HCT116 (cell line): ENCODE data around the gene PPIF. TPM values are rescaled to one million over a fixed set of nuclear protein-coding genes. Genes with fewer than 3 reads are reported as not detected.

ENCODE experiments used
- ATAC-seq: fragments of 200-7000 bp; cut with Tn5 transposase; 2 replicates; pipeline ENCODE4 v1.9.1; 2020; ENCODE audit warnings: mild to moderate bottlenecking, moderate library complexity
- BruUV-seq: library from RNA; stranded (reverse); fragments of 400-500 nt; replicated peaks from 2 replicates; lab custom pipeline; 2021; lab: Mats Ljungman, UMichigan
- CTCF ChIA-PET: fragments of 300-600 bp; sonication (Branson Sonifier 250); formaldehyde crosslinking; loops from one replicate; lab custom pipeline; 2021; ENCODE audit warnings: antibody characterized with exemption; lab: Charles Lee
- POLR2A ChIA-PET: fragments of 300-600, 350-600 bp; sonication (Branson Sonifier 250); formaldehyde crosslinking; loops from one replicate; lab custom pipeline; 2021; ENCODE audit warnings: antibody characterized with exemption; lab: Charles Lee
- RAD21 ChIA-PET, 2 experiments: fragments of 300-600 bp; sonication (Branson Sonifier 250); formaldehyde crosslinking; loops; one replicate each; lab custom pipeline; 2023; ENCODE audit warnings: low total read pairs in 2 of 2; ENCODE audit not compliant: uncharacterized antibody in 2 of 2, unreplicated experiment in 2 of 2, low non-redundant PET in 1 of 2; lab: Charles Lee
- DNase-seq: peaks from one replicate; pipeline ENCODE4 v3.0.0-alpha.2; 2010; ENCODE audit warnings: low read depth, low spot score
- H2AFZ ChIP-seq: fragments of 200-600 bp; shearing (Covaris generic), sonication (generic); 2 replicates; pipeline ENCODE4 v1.6.1; 2017; ENCODE audit warnings: low read depth, mixed run types, mixed read lengths, antibody characterized with exemption, low read length; ENCODE audit not compliant: poor library complexity, severe bottlenecking
- H3K27ac ChIP-seq: 2 replicates; pipeline ENCODE4 v1.5.1; 2012; ENCODE audit warnings: low read depth, low read length
- H3K27me3 ChIP-seq: fragments of 200-600 bp; sonication (generic); 2 replicates; pipeline ENCODE4 v1.6.1; 2016; ENCODE audit warnings: mixed run types, low read length, mixed read lengths; ENCODE audit not compliant: insufficient read depth
- H3K36me3 ChIP-seq, 2 experiments: fragments of 200-500 bp in 1 of 2; fragments of 200-600 bp in 1 of 2; sonication (Bioruptor generic) in 1 of 2; sonication (generic) in 1 of 2; 2 replicates each; pipeline versions ENCODE4 v1.5.1 to v1.6.1; 2014 to 2016; ENCODE audit warnings: low read length in 2 of 2, inconsistent platforms in 1 of 2, mixed read lengths in 1 of 2, mixed run types in 1 of 2; ENCODE audit not compliant: insufficient read depth in 2 of 2, control insufficient read depth in 1 of 2
- H3K4me1 ChIP-seq, 2 experiments: fragments of 200-600 bp in 1 of 2; sonication (generic) in 1 of 2; 2 replicates each; pipeline versions ENCODE4 v1.5.1 to v1.6.1; 2012 to 2017; ENCODE audit warnings: low read length in 2 of 2, inconsistent platforms in 1 of 2, mild to moderate bottlenecking in 1 of 2, mixed read lengths in 1 of 2, mixed run types in 1 of 2, moderate library complexity in 1 of 2; ENCODE audit not compliant: insufficient read depth in 2 of 2, control insufficient read depth in 1 of 2
- H3K4me2 ChIP-seq: fragments of 200-600 bp; sonication (generic); 2 replicates; pipeline ENCODE4 v1.6.1; 2017; ENCODE audit warnings: mixed run types, low read length, mixed read lengths
- H3K4me3 ChIP-seq, 2 experiments: fragments of 200-600 bp in 1 of 2; sonication (generic) in 1 of 2; replicated peaks in 1 of 2; 2 replicates each; pipeline ENCODE4 v1.5.1; 2011 to 2016; ENCODE audit warnings: low read length in 2 of 2, control low read depth in 1 of 2, low read depth in 1 of 2, mild to moderate bottlenecking in 1 of 2, mixed read lengths in 1 of 2, mixed run types in 1 of 2
- H3K79me2 ChIP-seq: fragments of 200-600 bp; sonication (generic); 2 replicates; pipeline ENCODE4 v1.6.1; 2017; ENCODE audit warnings: mild to moderate bottlenecking, mixed run types, low read length, moderate library complexity, mixed read lengths; ENCODE audit not compliant: insufficient read depth
- H3K9ac ChIP-seq: fragments of 200-600 bp; sonication (generic); 2 replicates; pipeline ENCODE4 v1.6.1; 2016; ENCODE audit warnings: low read length, mixed read lengths
- H3K9me2 ChIP-seq: fragments of 200-600 bp; sonication (generic), shearing (Covaris generic); 2 replicates; pipeline ENCODE4 v1.6.1; 2017; ENCODE audit warnings: mixed run types, mild to moderate bottlenecking, moderate library complexity; ENCODE audit not compliant: insufficient read depth
- H3K9me3 ChIP-seq, 2 experiments: fragments of 200-500 bp in 1 of 2; fragments of 200-600 bp in 1 of 2; sonication (Bioruptor generic) in 1 of 2; sonication (generic) in 1 of 2; 2 replicates each; pipeline ENCODE4 v1.6.1; 2014 to 2017; ENCODE audit warnings: low read length in 2 of 2, mixed read lengths in 2 of 2, inconsistent platforms in 1 of 2, low read depth in 1 of 2, mild to moderate bottlenecking in 1 of 2, mixed run types in 1 of 2, moderate library complexity in 1 of 2; ENCODE audit not compliant: control insufficient read depth in 1 of 2, insufficient read depth in 1 of 2
- H4K20me1 ChIP-seq: fragments of 200-600 bp; sonication (generic), shearing (Covaris generic); 2 replicates; pipeline ENCODE4 v1.6.1; 2017; ENCODE audit warnings: mixed run types, mild to moderate bottlenecking, moderate library complexity; ENCODE audit not compliant: insufficient read depth
- CBX3 ChIP-seq: IDR thresholded peaks from 2 replicates; pipeline ENCODE4 v1.6.1; 2012; ENCODE audit warnings: low read depth
- CEBPB ChIP-seq: IDR thresholded peaks from 2 replicates; pipeline ENCODE4 v1.6.1; 2012; ENCODE audit warnings: low read depth
- ELF1 ChIP-seq: IDR thresholded peaks from 2 replicates; pipeline ENCODE4 v1.6.1; 2012; ENCODE audit warnings: low read depth, borderline replicate concordance
- EZH2 ChIP-seq: fragments of 200-600 bp; sonication (generic); IDR thresholded peaks from 2 replicates; pipeline ENCODE4 v1.6.1; 2017; ENCODE audit warnings: antibody characterized with exemption, mixed run types
- EZH2phosphoT487 ChIP-seq: fragments of 200-600 bp; IDR thresholded peaks from 2 replicates; pipeline ENCODE4 v1.6.1; 2018; ENCODE audit warnings: antibody characterized with exemption, borderline replicate concordance
- FOSL1 ChIP-seq: IDR thresholded peaks from 2 replicates; pipeline ENCODE4 v1.6.1; 2012; ENCODE audit warnings: low read depth
- POLR2A ChIP-seq: IDR thresholded peaks from 2 replicates; pipeline ENCODE4 v1.7.0; 2011; ENCODE audit warnings: borderline replicate concordance; ENCODE audit not compliant: insufficient read depth, insufficient read length; ENCODE audit errors: extremely low read depth
- POLR2AphosphoS5 ChIP-seq: IDR thresholded peaks from 2 replicates; pipeline ENCODE4 v1.6.1; 2011; ENCODE audit warnings: mild to moderate bottlenecking, low read depth, low read length, moderate library complexity
- RAD21 ChIP-seq: IDR thresholded peaks from 2 replicates; pipeline ENCODE4 v1.6.1; 2012; ENCODE audit warnings: low read depth, mild to moderate bottlenecking
- SIN3A ChIP-seq: IDR thresholded peaks from 2 replicates; pipeline ENCODE4 v1.6.1; 2012; ENCODE audit warnings: low read depth
- TCF7L2 ChIP-seq: IDR thresholded peaks from 2 replicates; pipeline ENCODE4 v1.7.0; 2011; ENCODE audit warnings: borderline replicate concordance, inconsistent platforms; ENCODE audit not compliant: insufficient read depth, insufficient read length; ENCODE audit errors: extremely low read depth
- ZFX ChIP-seq: fragments of 450-650 bp; IDR thresholded peaks from 2 replicates; pipeline ENCODE4 v1.6.1; 2017
- ZNF274 ChIP-seq: fragments of 200-500 bp; sonication (Bioruptor generic); IDR thresholded peaks from 2 replicates; pipeline ENCODE4 v1.6.1; 2014; ENCODE audit warnings: mild to moderate bottlenecking, low read depth, low read length, inconsistent platforms
- intact Hi-C: fragments of 100-400 bp; cut with micrococcal nuclease; formaldehyde crosslinking; loops from 2 replicates; pipeline ENCODE4 v1.10.0; 2022
- total RNA-seq: library from RNA; stranded (reverse); gene quantifications from one replicate; pipeline ENCODE4 v1.2.1, GENCODE V29; 2021; ENCODE audit not compliant: unreplicated experiment
- TF ChIP-seq, protein P1 (sequence below): IDR thresholded peaks from 2 replicates; pipeline ENCODE4 v1.6.1; 2012
- TF ChIP-seq, protein P2 (sequence below), 3 experiments: fragments of 200-600 bp in 1 of 3; sonication (generic) in 1 of 3; IDR thresholded peaks in 2 of 3; conservative IDR thresholded peaks in 1 of 3; 2 replicates each; pipeline ENCODE4 v1.5.1; 2012 to 2017; ENCODE audit warnings: low read depth in 2 of 3, low read length in 2 of 3, antibody characterized with exemption in 1 of 3, borderline replicate concordance in 1 of 3, control low read depth in 1 of 3, mild to moderate bottlenecking in 1 of 3, mixed read lengths in 1 of 3, mixed run types in 1 of 3, moderate library complexity in 1 of 3; ENCODE audit not compliant: insufficient read depth in 1 of 3
- TF ChIP-seq, protein P3 (sequence below): IDR thresholded peaks from 2 replicates; pipeline ENCODE4 v1.6.1; 2012

Gene PPIF
- total RNA-seq, 1 experiment from 2014 or later, result 85.0 TPM

DNA sequence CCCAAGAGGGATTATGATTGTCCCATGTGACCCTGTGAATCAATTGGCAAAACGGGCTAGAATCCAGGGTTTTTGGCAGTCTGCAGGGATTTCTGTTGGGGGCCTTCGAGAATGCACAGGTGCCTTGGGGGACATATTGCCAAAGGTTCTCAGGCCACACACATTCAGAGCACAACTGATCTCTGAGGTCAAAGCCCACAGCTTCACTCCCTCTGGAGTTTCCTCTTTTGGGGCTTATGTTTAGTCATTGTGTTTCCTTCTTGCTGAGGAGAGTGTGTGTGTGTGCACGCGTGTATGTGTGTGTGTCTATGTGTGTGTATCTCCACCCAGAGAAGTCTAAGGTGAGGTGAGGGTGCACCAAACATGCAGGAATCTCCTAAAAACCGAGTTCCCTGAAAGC, 8.8 kb downstream of the PPIF start:
- Histone ChIP-seq H3K4me1 (no peaks in the 10 kb centered on the region), H3K9ac (no peak overlapping the region), H3K36me3 (peaks cover 23 to 43% of the 10 kb centered on the region in 2 experiments), H4K20me1 (peaks cover 5% of the 10 kb centered on the region; the same call in 1 of the 2 replicates), H3K4me2 (no peak overlapping the region), H2AFZ (no peak overlapping the region), H3K4me3 (no peak overlapping the region), H3K79me2 (peaks cover 29% of the 10 kb centered on the region), H3K9me2 (no peaks in the 10 kb centered on the region), H3K27me3 (no peaks in the 10 kb centered on the region)
- no peak for DNase-seq
- no TSS peak for BruUV-seq
- TF ChIP-seq, protein P1, sequence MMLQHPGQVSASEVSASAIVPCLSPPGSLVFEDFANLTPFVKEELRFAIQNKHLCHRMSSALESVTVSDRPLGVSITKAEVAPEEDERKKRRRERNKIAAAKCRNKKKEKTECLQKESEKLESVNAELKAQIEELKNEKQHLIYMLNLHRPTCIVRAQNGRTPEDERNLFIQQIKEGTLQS, result no peak
- TF ChIP-seq ELF1 (no peak), CEBPB (no peak), POLR2A (no peak), CBX3 (no peak), SIN3A (no peak), FOSL1 (no peak), EZH2 (no peak), EZH2phosphoT487 (no peak), ZFX (no peak), RAD21 (no peak), ZNF274 (no peak), POLR2AphosphoS5 (no peak), TCF7L2 (no peak)
- TF ChIP-seq, protein P2, sequence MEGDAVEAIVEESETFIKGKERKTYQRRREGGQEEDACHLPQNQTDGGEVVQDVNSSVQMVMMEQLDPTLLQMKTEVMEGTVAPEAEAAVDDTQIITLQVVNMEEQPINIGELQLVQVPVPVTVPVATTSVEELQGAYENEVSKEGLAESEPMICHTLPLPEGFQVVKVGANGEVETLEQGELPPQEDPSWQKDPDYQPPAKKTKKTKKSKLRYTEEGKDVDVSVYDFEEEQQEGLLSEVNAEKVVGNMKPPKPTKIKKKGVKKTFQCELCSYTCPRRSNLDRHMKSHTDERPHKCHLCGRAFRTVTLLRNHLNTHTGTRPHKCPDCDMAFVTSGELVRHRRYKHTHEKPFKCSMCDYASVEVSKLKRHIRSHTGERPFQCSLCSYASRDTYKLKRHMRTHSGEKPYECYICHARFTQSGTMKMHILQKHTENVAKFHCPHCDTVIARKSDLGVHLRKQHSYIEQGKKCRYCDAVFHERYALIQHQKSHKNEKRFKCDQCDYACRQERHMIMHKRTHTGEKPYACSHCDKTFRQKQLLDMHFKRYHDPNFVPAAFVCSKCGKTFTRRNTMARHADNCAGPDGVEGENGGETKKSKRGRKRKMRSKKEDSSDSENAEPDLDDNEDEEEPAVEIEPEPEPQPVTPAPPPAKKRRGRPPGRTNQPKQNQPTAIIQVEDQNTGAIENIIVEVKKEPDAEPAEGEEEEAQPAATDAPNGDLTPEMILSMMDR (IDR thresholded peaks at IDR 0.05 in 2 of 3, conservative IDR thresholded peaks at IDR 0.05 in 1 of 3; ENCODE audit: borderline replicate concordance in 1 of 3, insufficient read depth in 1 of 3, low read depth in 2 of 3, low read length in 2 of 3), result no peak
- TF ChIP-seq, protein P3, sequence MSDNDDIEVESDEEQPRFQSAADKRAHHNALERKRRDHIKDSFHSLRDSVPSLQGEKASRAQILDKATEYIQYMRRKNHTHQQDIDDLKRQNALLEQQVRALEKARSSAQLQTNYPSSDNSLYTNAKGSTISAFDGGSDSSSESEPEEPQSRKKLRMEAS, result no peak
- TF ChIP-seq, all 23 proteins: peak for 0
- RAD21 ChIA-PET, result no interaction called here
- no peak overlapping the region for H3K27ac ChIP-seq
- no peaks in the 10 kb centered on the region for H3K9me3 ChIP-seq
- intact Hi-C loops, result no loop called here
- POLR2A ChIA-PET, result no interaction called here
- ATAC-seq, result no peak
- CTCF ChIA-PET, result no interaction called here
